H1 (cell line): ENCODE data around the gene ANO2. TPM values are rescaled to one million over a fixed set of nuclear protein-coding genes. Genes with fewer than 3 reads are reported as not detected.

ENCODE experiments used
- CBX8 ChIP-seq: fragments of 300-800, 300-1000 bp; sonication (generic); IDR thresholded peaks from 2 replicates; pipeline ENCODE4 v1.7.1; 2016; ENCODE audit warnings: low read depth, low read length, borderline replicate concordance
- CEBPB ChIP-seq: IDR thresholded peaks from 2 replicates; pipeline ENCODE4 v1.6.1; 2012; ENCODE audit warnings: low read depth, low read length
- EZH2 ChIP-seq: fragments of 200-600 bp; sonication (generic); IDR thresholded peaks from 2 replicates; pipeline ENCODE4 v1.7.1; 2012; ENCODE audit warnings: low read depth, mild to moderate bottlenecking, moderate library complexity, low read length, inconsistent platforms; ENCODE audit not compliant: severe bottlenecking
- RAD21 ChIP-seq, 2 experiments: IDR thresholded peaks in 1 of 2; conservative IDR thresholded peaks in 1 of 2; 2 replicates each; pipeline ENCODE4 v1.6.1; 2011; ENCODE audit warnings: low read depth in 2 of 2, low read length in 2 of 2, improper control_type of control experiment in 1 of 2, inconsistent platforms in 1 of 2, mild to moderate bottlenecking in 1 of 2, moderate library complexity in 1 of 2
- polyA plus RNA-seq, 7 experiments: library from polyadenylated mRNA; depleted of rRNA in 3 of 7; stranded (reverse) in 5 of 7; unstranded in 2 of 7; fragments of >200 nt in 5 of 7; fragments of 200-250 nt in 2 of 7; gene quantifications; 1 replicate in 5 of 7; 2 replicates in 1 of 7; 4 replicates in 1 of 7; pipeline versions ENCODE4 v1.2.1 to v1.2.3, GENCODE V29; 2011 to 2013; ENCODE audit warnings: missing spikeins in 2 of 7, mixed read lengths in 2 of 7
- total RNA-seq: library from RNA; stranded (reverse); fragmentation: NEBNext Ultra II Directional; extraction: Animal tissue kit (Norgen Biotek cat#: 25700); gene quantifications from 2 replicates; pipeline ENCODE4 v1.2.1, GENCODE V29; 2021
- TF ChIP-seq, protein P1 (sequence below): fragments of 300-600 bp; sonication (generic); IDR thresholded peaks from 2 replicates; pipeline ENCODE4 v1.7.1; 2012; ENCODE audit warnings: low read length, moderate library complexity, mild to moderate bottlenecking, inconsistent platforms; ENCODE audit not compliant: insufficient replicate concordance

Gene ANO2
- total and polyA plus RNA-seq, 2 of the 8 experiments (the other 6 are each of a cell fraction or from before 2014, with no cell fraction given) = 1.9 to 5.5 TPM

DNA sequence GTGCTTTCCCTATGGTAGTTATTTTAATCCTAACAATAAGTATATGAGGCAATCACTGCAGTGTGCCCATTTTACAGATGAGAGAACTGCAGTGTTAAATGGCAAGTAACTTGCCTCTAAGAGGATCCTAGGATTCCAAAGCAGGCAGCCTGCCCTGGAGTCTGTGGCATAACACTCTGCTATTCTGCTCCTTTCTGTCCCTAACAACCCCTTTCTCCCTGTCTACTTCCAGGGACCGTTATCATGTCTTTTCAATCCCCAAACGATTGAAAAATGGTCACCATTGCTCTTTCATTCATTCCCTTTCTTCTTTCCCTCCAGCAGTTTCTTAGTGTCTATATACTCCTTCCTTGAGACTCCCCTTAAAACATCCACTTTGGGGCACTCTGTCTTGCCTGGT is 1.3 kb upstream of the ANO2 start (continued):
- TF ChIP-seq, protein P1, sequence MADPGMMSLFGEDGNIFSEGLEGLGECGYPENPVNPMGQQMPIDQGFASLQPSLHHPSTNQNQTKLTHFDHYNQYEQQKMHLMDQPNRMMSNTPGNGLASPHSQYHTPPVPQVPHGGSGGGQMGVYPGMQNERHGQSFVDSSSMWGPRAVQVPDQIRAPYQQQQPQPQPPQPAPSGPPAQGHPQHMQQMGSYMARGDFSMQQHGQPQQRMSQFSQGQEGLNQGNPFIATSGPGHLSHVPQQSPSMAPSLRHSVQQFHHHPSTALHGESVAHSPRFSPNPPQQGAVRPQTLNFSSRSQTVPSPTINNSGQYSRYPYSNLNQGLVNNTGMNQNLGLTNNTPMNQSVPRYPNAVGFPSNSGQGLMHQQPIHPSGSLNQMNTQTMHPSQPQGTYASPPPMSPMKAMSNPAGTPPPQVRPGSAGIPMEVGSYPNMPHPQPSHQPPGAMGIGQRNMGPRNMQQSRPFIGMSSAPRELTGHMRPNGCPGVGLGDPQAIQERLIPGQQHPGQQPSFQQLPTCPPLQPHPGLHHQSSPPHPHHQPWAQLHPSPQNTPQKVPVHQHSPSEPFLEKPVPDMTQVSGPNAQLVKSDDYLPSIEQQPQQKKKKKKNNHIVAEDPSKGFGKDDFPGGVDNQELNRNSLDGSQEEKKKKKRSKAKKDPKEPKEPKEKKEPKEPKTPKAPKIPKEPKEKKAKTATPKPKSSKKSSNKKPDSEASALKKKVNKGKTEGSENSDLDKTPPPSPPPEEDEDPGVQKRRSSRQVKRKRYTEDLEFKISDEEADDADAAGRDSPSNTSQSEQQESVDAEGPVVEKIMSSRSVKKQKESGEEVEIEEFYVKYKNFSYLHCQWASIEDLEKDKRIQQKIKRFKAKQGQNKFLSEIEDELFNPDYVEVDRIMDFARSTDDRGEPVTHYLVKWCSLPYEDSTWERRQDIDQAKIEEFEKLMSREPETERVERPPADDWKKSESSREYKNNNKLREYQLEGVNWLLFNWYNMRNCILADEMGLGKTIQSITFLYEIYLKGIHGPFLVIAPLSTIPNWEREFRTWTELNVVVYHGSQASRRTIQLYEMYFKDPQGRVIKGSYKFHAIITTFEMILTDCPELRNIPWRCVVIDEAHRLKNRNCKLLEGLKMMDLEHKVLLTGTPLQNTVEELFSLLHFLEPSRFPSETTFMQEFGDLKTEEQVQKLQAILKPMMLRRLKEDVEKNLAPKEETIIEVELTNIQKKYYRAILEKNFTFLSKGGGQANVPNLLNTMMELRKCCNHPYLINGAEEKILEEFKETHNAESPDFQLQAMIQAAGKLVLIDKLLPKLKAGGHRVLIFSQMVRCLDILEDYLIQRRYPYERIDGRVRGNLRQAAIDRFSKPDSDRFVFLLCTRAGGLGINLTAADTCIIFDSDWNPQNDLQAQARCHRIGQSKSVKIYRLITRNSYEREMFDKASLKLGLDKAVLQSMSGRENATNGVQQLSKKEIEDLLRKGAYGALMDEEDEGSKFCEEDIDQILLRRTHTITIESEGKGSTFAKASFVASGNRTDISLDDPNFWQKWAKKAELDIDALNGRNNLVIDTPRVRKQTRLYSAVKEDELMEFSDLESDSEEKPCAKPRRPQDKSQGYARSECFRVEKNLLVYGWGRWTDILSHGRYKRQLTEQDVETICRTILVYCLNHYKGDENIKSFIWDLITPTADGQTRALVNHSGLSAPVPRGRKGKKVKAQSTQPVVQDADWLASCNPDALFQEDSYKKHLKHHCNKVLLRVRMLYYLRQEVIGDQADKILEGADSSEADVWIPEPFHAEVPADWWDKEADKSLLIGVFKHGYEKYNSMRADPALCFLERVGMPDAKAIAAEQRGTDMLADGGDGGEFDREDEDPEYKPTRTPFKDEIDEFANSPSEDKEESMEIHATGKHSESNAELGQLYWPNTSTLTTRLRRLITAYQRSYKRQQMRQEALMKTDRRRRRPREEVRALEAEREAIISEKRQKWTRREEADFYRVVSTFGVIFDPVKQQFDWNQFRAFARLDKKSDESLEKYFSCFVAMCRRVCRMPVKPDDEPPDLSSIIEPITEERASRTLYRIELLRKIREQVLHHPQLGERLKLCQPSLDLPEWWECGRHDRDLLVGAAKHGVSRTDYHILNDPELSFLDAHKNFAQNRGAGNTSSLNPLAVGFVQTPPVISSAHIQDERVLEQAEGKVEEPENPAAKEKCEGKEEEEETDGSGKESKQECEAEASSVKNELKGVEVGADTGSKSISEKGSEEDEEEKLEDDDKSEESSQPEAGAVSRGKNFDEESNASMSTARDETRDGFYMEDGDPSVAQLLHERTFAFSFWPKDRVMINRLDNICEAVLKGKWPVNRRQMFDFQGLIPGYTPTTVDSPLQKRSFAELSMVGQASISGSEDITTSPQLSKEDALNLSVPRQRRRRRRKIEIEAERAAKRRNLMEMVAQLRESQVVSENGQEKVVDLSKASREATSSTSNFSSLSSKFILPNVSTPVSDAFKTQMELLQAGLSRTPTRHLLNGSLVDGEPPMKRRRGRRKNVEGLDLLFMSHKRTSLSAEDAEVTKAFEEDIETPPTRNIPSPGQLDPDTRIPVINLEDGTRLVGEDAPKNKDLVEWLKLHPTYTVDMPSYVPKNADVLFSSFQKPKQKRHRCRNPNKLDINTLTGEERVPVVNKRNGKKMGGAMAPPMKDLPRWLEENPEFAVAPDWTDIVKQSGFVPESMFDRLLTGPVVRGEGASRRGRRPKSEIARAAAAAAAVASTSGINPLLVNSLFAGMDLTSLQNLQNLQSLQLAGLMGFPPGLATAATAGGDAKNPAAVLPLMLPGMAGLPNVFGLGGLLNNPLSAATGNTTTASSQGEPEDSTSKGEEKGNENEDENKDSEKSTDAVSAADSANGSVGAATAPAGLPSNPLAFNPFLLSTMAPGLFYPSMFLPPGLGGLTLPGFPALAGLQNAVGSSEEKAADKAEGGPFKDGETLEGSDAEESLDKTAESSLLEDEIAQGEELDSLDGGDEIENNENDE = no peak
- no peak for TF ChIP-seq CEBPB
- no peak for TF ChIP-seq EZH2
- no peak for TF ChIP-seq RAD21 (IDR thresholded peaks at IDR 0.05 in 1 of 2, conservative IDR thresholded peaks at IDR 0.05 in 1 of 2; ENCODE audit: low read depth in 2 of 2, low read length in 2 of 2)
- no peak for TF ChIP-seq CBX8
